Effector CD8-positive, alpha-beta T cell (primary cell): ENCODE results near the gene SMCO2.
"Not testable (repeated sequence)": the region's sequence is repeated elsewhere in the genome, so short reads cannot be mapped to it uniquely, and the experiment has no call there.

ENCODE experiments used
- DNase-seq: peaks from one replicate; lab custom pipeline; 2025; lab: John Stamatoyannopoulos, UW

Gene SMCO2

DNA sequence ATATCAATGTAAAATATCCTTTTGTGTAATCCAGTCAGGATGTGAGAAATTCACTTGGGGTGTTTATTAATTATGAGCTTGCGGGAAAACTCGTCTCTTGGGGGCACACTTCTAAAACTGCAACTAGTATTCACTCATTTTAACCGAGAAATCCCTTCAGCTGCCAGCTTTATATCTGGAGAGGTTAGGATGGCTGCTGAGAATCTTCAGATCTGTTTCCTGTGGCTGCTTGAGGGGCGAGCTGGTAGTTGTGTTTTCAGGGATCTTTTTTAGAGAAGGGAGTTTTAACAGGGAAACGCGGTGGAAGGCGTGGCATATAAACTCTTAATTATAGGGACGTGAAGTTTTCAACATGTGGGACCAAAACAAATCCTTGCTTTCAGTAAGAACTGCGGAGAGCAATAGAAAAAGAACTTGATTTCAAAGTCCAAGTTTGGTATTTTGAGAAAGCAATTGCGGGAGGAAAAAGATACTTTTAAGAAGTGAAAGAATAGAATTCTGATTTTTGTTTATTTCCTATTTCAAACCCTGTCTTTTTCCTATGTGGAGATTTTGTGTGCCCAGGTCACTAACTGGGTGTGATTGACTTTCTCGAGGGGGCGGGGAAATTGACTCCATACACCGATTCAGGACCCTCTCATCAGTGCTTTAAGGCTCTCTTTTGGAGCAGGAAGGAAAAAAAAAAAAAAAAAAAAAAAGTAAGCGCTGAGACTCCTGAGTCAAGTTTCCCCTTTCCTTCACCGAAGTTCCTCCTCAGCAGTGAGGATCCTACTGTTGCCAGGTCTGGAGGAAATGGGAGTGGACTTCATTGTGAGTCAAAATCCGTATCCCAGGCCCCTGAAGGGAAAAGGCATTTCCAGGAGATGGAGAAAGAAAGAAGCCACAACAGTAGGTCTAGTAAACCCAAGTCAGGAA, 78.6 kb downstream of the SMCO2 start:
- no peak for DNase-seq

DNA sequence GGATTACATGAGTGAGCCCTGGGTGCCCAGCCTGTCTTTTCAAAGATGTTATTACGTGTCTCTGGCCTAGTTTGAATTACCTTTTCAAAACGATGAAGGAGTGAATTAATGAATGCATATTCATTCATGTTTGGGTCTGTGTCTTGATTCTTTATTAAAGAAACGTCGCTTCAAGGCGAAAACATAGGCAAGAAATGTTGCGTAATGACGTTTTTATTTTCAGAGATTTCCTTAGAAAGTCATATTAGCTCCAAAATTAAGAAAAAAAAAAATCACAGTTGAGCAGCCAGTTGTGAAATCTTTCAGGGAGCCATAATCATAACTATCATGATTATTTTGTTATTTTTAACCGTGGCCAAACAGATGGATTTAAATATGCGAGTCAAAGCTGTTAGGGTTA, 81.0 kb downstream of the SMCO2 start:
- no peak for DNase-seq

DNA sequence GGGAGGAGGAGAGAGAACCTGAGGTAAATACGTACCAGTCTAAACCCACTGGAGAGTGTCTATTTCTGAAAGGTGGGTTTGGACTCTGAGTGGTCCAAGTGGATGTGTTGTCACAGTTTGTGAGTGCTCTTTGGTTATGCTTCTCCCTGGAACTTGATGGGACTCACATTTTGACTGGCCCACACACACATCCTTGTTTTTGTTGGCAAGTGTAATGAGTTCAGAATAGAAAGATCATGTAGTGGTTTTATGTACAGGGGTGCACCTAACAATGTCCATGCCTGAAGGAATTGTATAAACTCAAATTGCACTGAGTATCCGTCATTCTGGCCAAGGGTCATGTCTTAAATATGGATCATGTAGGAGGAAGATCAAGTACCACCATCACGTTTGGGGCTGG, 82.3 kb downstream of the SMCO2 start:
- no peak for DNase-seq

DNA sequence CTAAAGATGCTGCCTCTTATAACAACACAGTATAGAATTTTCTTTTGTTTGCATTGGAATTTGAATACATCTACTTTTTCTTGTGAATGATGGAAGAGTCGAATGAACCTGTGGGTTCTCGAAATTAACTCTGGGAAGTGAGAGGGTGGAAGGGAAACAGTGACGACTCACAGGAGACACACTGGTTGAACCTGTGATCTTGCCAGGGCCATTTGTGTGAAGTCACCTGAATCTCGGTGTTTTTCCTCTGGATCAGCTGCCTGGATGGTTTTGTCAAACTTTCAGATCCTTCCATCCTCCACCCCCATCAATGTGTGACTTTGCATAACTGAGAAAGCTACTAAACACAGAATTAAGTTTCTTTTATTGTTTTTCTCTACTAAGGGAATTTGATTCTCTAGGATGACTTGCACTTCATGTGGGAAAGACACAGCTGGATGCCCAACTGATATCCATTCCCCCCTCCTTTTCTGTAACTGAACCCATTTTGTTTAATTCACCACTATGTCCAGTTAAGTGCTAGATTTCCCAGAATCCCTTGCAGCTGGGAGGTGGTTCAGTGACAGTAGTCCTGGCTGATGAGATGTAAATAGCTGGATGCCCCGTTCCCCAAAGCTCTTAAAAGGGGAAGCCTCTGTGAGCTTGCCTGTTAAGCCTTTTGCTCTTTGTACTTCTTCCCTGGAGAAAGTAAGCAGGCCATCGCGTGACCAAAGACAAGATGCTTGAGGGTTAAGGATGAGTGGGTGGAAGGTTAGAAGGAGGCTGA, 83.8 kb downstream of the SMCO2 start:
- no peak for DNase-seq

DNA sequence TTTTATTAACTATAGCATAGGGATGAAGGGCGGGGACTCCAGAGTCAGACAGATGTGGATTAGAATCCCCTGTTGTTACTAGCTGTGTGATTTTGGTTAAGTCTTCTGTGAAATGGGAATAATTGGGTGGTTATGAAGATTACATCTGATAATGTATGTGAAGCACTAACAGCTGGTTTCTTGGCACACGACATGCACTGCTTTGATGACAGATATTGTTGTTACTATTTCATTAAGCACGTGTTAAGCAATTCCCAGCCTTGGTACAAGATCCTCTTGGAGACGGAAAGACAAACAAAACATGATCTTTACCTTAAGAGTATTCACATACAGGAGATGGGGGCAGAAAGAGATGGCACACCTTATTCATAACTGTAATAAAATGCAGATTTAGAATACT, 85.4 kb downstream of the SMCO2 start:
- DNase-seq = no peak

DNA sequence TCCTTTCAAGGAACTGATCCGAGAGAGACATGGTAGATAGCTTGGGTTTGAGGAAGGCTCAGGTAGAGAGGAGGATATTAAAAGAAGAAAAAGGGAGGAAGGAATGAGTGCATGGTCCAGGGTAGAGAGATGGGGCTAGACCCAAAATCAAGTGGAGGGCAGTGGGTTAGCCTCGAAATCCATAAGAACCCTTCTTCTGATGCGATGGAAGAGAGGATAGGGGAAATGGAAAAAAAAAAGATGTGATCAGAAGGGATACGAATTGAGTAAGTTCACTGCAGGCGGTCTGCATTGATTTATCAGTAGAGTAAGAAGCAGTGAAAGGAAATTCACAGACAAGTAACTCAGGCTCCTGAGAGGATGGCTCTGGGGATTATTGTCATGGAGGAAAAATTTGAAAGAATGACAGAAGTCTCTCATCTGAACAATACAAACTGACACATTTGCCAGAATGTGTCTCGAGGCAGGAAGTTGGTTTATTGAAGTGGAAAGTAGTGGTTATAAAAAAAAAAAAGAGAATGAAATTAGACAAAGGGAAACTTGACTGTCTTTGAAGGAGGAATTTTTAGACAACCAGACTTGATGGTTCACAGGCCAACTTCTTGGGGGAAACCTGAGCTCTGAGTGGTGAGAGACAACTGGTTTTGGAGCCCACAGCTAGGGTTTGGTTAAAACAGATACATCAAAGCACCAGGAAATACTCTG, 87.7 kb downstream of the SMCO2 start:
- no peak for DNase-seq

DNA sequence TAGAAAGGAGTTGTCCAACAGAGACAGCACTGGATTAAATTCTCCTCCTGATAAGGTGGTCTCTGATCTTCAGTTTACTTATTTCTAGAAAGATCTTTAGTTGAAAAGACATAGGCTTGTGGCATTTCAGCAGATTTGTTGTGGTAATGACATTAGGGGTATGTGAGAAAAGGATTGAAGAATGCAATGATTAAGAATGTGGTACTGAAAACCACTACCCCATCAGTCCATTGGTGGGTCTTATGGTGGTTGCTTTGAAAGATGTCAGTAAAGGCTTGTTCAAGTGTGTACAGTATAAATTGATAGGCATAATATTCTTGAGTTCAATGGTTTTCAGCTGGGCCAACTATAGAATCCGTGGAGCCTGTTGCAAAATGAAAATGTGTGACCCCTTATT, 88.2 kb downstream of the SMCO2 start:
- no peak for DNase-seq

DNA sequence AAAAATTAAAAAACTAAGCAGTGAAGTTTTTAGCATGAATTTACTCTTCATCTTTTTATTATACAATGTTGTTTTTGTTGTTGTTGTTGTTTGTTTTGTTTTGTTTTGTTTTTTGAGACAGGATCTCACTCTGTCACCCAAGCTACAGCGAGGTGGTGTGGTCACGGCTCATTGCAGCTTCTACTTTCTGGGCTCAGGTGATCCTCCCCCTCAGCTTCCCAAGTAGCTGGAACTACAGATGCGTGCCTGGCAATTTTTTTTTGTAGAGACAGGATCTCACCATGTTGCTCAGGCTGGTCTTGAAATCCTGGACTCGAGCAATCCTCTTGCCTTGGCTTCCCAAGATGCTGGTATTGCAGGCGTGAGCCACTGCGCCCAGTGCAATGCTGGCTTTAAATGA, 88.8 kb downstream of the SMCO2 start:
- DNase-seq = no peak

DNA sequence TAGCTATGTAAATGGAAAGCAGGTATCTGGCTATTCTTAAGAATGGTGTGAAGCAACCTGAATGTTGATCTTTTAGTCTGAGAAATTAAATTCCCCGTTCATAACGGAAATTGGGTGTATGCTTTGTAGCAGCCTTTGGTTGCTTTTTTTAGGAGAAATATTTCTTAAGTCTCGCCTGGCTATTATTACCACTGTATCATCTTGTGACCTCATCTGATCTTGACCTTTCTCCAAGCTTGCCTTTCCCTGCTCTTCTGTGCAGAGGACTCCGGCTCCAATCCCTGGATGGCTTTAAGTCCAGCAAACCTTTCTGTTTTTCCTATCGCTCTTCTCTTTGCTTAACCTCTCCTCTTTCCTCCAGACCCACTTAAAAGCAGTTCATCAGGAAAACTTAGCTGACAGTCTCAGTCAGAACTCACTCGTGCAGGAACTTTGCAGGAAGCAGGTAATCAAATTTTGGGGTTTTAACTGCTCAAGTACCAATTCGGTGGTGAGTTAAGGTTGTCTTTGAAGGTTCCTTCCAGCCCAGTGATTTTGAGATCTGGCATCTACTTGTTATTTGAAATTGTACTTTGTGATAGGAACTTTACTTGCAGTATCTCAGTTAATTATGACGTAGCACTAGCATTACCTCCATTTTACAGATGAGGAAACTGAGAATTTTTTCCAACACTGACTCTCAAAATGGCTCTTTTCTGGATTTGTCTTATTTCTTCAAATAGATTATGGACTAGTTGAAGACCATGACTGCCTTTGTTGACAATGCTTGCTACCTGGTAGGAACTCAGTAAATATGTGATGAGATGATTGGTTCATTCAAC, 91.5 kb downstream of the SMCO2 start:
- no peak for DNase-seq

DNA sequence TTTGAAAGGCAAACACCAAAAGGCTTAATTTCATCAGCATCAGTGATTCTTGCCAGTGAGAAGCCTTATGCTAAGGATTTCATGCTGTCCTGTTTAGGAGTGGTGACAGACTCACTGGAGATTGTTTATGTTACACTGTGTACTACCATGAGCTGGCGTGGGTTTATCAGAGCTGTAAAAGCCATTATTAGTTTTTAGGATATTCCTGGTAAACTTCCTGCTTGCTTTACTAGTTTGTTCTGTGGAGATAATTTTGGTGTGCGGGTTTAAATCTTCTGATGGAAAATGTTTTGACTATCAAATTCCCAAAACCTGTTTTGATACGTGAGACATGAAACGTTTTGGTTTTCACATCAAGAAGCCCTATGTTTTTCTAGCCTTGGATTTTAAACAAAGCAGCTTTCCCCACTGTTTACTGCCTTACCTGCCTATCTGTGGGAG, 92.7 kb downstream of the SMCO2 start:
- no peak for DNase-seq

DNA sequence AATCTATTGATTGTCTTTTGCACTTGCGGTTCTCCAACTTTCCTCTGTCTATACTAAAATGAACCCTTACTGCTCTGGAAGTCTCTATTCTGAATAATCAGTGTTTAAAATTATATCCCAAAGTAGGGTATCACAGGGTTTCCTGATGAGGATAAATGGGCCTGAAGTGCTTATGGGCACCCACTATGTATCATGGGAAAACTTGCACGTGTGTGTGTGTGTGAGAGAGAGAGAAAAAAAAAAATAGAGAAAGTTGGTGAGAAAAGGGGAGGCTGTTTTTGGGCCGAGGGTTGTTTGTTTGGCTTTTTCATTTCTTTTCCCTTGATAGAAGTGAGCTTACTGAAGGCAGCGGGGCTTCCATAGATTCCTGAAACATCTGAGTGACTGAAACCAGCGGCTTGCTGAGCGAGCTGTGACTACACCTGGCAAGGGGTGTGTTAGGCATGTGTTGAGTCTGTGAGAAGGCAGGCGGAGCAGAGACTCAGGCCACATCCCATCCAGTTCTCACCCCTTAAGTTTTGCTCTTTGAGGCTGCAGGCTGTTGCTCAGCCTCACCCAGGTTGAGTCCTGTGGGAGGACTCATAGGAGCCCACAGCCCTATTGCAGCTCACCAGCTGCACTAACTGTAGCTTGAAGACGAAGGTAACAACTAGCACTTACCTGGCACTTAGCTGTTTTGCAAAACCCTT, 94.6 kb downstream of the SMCO2 start:
- no peak for DNase-seq

DNA sequence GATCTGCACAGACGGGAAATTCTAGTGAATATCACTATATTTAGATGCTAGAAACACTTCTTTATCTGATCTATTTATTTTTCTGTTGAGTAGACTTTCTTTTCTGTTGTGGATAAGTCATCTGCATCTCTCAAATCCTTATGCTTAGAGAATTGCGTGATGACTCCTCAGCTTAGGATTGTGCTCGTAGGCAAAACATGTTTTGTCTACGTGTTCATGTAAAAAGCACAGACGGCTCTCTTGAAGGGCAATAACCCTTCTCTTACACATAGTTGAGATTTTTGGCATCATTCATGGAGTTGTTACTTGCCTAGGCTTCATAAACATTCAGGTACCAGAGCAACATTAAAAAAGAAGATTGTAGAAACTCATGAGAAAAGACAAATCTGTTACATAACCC, 96.1 kb downstream of the SMCO2 start:
- DNase-seq = no peak

DNA sequence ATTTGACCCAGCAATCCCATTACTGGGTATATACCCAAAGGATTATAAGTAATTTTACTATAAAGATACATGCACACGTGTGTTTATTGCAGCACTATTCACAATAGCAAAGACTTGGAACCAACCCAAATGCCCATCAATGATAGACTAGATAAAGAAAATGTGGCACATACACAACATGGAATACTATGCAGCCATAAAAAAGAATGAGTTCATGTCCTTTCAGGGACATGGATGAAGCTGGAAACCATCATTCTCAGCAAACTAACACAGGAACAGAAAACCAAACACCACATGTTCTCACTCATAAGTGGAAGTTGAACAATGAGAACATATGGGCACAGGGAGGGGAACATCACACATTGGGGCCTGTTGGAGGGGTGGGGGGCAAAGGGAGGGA, 98.3 kb downstream of the SMCO2 start:
- not testable (repeated sequence) for DNase-seq

DNA sequence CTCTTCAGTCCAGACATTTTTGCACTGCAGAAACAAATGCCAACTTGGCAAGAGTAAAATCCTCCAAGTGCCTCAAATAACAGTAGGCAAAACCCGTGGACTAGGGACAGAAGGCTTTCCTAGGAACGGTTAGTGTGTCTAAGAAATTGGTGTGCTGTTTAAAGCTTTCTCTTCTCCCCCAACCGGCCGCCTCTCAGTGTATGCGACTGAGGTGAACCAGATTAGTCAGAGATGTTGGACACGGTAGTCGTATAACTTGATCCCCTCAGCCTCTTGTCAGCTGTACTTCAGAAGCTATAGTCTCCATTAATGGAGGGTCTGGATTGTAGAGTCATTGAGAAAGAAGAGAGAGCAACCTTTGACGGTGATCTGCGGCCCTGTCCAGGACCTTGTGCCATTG, 99.1 kb downstream of the SMCO2 start:
- no peak for DNase-seq

DNA sequence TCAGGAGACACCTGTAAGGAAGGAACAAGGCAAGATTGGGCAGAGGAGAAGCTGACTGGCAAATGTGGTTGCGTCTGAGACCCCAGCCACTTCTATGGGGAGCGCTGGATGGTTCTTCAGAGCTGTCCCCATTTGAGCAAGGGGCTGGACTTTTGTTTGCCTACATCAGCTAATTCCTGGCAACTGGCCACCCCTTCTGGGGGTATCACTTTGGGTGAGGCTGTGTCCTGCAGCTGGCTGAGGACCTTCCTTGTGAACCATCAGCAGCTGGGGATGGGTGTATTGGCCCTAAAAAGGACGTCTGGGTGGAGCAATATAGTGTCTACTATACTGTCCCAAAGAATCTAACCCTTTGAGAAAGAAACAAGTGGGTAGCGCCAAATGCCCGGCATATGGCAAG, 101.1 kb downstream of the SMCO2 start:
- no peak for DNase-seq

DNA sequence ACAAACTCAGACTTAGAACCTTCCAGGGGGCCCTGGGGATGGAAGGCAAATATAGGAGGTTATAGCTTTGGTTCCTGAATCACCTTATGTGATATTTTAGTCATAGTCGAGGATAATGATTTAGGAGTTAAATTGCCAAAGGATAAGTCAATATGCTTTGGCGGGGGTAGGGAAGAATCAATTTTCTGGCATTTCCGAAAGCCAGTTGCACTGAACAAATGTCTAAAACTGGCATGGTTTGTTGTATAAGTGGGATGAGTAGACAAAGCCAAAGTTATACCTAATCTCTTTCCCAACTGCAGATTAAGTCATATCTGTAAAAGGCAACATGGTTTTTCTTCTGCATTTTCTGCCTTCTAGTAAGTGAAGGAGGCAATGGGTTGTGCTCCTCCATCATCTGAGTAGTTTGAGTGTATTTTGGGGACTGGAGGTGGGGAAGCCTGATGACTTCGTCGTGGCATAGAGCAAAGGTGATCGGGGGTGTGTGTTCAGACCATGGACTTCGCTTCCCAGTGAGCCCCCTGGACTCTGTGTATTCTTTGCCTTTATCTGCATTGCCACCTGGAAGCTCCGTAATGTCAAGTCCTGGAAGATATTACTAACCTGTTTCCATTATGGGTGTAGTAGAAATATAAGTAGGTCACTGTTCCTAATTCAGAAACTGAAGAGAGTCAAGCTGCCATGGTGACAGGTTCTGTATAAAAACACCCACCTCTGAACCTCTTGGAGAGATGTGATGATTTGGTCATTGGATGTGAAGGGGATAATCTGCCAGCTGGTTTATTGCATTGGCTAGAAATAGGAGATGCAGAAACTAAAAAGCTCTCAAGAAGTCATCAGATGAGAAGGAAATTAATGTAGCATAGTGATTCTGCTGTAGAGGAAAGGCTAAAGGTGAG, 102.0 kb downstream of the SMCO2 start:
- no peak for DNase-seq

DNA sequence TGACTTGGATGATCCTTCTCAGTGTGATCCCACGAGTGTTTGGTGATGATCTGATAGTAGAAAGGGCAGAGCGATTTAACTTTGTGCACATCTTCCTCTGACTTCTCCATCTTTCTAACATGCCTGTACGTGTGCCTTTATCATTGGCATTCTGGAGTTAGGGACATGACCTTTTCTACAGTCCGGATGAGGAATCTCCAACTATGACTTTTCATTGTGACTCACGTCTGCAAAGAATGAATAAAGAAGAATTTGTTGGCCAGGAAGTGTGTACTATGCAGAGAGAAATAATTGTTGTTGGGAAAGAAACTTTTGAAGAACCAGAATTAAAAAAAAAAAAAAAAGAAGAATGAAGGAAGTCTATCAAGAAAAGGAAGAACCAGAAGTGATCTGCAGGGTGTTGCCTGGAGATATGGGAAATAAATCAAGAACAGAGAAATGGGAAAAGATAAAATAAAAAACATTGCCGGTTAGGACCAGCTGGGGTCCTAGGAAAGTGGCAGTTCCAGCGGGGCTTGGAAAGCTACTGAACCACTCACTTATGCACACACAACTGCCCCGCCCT, 102.8 kb downstream of the SMCO2 start:
- no peak for DNase-seq

DNA sequence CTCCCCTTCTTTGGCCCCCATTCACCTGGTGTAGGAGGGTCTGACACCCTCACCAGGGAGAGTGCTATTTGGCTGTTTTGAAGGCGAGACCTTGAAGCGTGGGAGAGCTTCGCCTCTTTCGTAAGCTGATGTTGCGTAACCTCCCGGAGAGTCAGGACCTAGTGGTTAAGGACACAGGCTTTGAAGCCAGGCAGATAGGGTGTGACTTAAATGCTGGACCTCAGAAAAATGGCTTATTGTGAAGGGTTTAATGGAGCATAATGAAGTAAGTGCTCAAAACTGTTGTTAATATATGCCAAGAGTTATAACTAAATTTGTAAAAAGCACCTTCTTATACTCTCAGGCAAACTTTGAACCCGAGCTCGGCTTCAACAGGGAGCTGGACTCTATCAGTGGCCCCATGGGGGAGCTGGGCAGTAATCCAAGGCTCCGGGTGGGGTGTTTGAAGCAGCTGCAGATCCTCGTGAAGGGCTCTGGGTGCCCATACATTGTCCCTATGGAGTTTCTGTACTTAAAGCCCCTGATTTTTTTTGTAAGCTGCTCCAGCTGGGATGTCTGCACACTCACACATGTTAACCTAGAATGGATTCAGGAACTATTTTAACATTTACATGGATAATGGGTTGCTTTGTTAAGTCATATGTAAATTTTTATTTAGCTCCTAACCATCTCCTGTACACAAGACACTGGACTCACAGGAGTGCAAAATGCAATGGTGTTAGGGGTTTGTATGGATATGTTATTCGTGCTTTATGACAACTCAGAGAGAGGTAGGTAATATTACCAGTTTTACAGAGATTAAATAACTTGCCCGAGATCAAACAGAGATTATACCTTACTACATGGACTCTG, 103.5 kb downstream of the SMCO2 start:
- no peak for DNase-seq

DNA sequence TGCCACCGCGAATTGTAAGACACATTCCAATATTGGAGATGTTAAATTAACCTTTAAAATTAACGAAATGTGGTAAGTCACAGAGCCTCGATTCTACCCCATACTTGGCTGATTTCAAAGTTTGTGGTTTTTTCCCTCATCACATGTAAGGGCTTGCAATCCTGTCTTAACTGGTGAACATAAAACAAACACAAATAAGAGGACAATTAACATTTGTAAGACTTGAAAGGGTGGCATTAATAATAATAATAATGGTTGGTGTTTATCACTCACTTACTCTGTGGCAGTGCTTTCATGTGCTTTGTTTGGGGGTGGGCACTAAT, 104.1 kb downstream of the SMCO2 start:
- no peak for DNase-seq
